K562 (cell line): Measurements from ENCODE around the gene SPATA31C1. TPM values are rescaled to one million over a fixed set of nuclear protein-coding genes. Genes with fewer than 3 reads are reported as not detected.

Experiments
- ATAC-seq: fragments of 200-7000 bp; cut with Tn5 transposase; 3 replicates; pipeline ENCODE4 v1.9.1; 2020; ENCODE audit warnings: moderate library complexity
- BruUV-seq: library from RNA; stranded (reverse); fragments of 400-500 nt; replicated peaks from 2 replicates; lab custom pipeline; 2021; lab: Mats Ljungman, UMichigan
- CTCF ChIA-PET: fragments of 300-600 bp; formaldehyde crosslinking; extraction: SDS; loops from one replicate; lab custom pipeline; 2021; ENCODE audit warnings: low intra/inter-chr PET ratio; lab: Yijun Ruan, JAX
- POLR2A ChIA-PET: fragments of 300-600, 350-650 bp; sonication (Branson Sonifier 250); formaldehyde crosslinking; extraction: SDS; loops from one replicate; lab custom pipeline; 2021; ENCODE audit warnings: antibody characterized with exemption, inconsistent platforms; lab: Yijun Ruan, JAX
- DNase-seq, 4 experiments: peaks; one replicate each; pipeline versions ENCODE4 v3.0.0 to v3.0.0-alpha.2; 2011 to 2018; ENCODE audit warnings: low spot score in 3 of 4, mixed read lengths in 3 of 4; ENCODE audit errors: extremely low read depth in 1 of 4
- FAIRE-seq: peaks from 2 replicates; lab custom pipeline; 2011; peaks lifted over from hg19 to GRCh38; lab: Jason Lieb, UNC
- H2AFZ ChIP-seq: 2 replicates; pipeline ENCODE4 v1.6.0; 2011; ENCODE audit warnings: low read depth, low read length, control low read depth, inconsistent platforms
- H3K27ac ChIP-seq: fragments of 200-600 bp; 3 replicates; pipeline ENCODE4 v1.8.0; 2011; ENCODE audit warnings: low read depth, mild to moderate bottlenecking, control low read depth, inconsistent platforms, low read length, moderate library complexity, mixed read lengths; ENCODE audit errors: extremely low read depth
- H3K27me3 ChIP-seq, 2 experiments: fragments of 300-600 bp in 1 of 2; 2 replicates in 1 of 2; 3 replicates in 1 of 2; pipeline versions ENCODE4 v1.6.0 to v1.8.0; 2011; ENCODE audit warnings: inconsistent platforms in 2 of 2, low read length in 2 of 2, mild to moderate bottlenecking in 1 of 2, mixed read lengths in 1 of 2, moderate library complexity in 1 of 2; ENCODE audit not compliant: control insufficient read depth in 2 of 2, insufficient read depth in 2 of 2
- H3K36me3 ChIP-seq: fragments of 300-600 bp; 3 replicates; pipeline ENCODE4 v1.8.0; 2011; ENCODE audit warnings: mild to moderate bottlenecking, low read length, inconsistent platforms; ENCODE audit not compliant: control insufficient read depth, insufficient read depth
- H3K4me1 ChIP-seq, 2 experiments: fragments of 200-600 bp in 1 of 2; replicated peaks in 1 of 2; 2 replicates in 1 of 2; 3 replicates in 1 of 2; pipeline versions ENCODE4 v1.5.1 to v1.8.0; 2011; ENCODE audit warnings: inconsistent platforms in 2 of 2, low read length in 2 of 2, mild to moderate bottlenecking in 1 of 2, mixed read lengths in 1 of 2, moderate library complexity in 1 of 2; ENCODE audit not compliant: control insufficient read depth in 2 of 2, insufficient read depth in 2 of 2
- H3K4me2 ChIP-seq: 2 replicates; pipeline ENCODE4 v1.6.1; 2011; ENCODE audit warnings: low read length, control low read depth, inconsistent platforms, mixed read lengths; ENCODE audit not compliant: insufficient read depth
- H3K4me3 ChIP-seq: fragments of 200-600 bp; sonication (generic), shearing (Covaris generic); 2 replicates; pipeline ENCODE4 v1.5.1; 2016; ENCODE audit warnings: control low read depth, inconsistent platforms
- H3K79me2 ChIP-seq: fragments of 200-600 bp; 3 replicates; pipeline ENCODE4 v1.8.0; 2011; ENCODE audit warnings: low read length, inconsistent platforms; ENCODE audit not compliant: control insufficient read depth, insufficient read depth
- H3K9ac ChIP-seq, 2 experiments: 2 replicates each; pipeline versions ENCODE4 v1.6.0 to v1.6.1; 2011; ENCODE audit warnings: low read depth in 2 of 2, low read length in 2 of 2, control low read depth in 1 of 2, inconsistent platforms in 1 of 2, mild to moderate bottlenecking in 1 of 2, mixed read lengths in 1 of 2; ENCODE audit not compliant: insufficient read depth in 1 of 2
- H3K9me1 ChIP-seq: one replicate; pipeline ENCODE4 v1.6.0; 2011; ENCODE audit warnings: inconsistent platforms, mild to moderate bottlenecking, low read length, moderate library complexity; ENCODE audit not compliant: control insufficient read depth, insufficient read depth
- H3K9me3 ChIP-seq: replicated peaks from 2 replicates; pipeline ENCODE4 v1.5.1; 2011; ENCODE audit warnings: low read depth, low read length, inconsistent platforms; ENCODE audit not compliant: control insufficient read depth, insufficient read depth
- H4K20me1 ChIP-seq: replicated peaks from 2 replicates; pipeline ENCODE4 v1.6.1; 2011; ENCODE audit warnings: low read length, inconsistent platforms, mixed read lengths; ENCODE audit not compliant: control insufficient read depth, insufficient read depth
- ADNP ChIP-seq: fragments of 200-800 bp; sonication (Bioruptor generic); IDR thresholded peaks from 2 replicates; pipeline ENCODE4 v1.6.1; 2016; ENCODE audit warnings: missing genetic modification characterization, missing compliant biosample characterization
- ELF4 ChIP-seq: fragments of 450-650 bp; formaldehyde crosslinking; IDR thresholded peaks from 2 replicates; pipeline ENCODE4 v1.4.0; 2022; ENCODE audit warnings: missing genetic modification characterization
- ETS2 ChIP-seq: IDR thresholded peaks from 2 replicates; pipeline ENCODE4 v1.6.1; 2016; ENCODE audit warnings: borderline replicate concordance, missing genetic modification characterization, mild to moderate bottlenecking, moderate library complexity, missing compliant biosample characterization; ENCODE audit not compliant: poor library complexity, severe bottlenecking
- KLF16 ChIP-seq: IDR thresholded peaks from 2 replicates; pipeline ENCODE4 v1.6.1; 2016; ENCODE audit warnings: antibody characterized with exemption
- NFE2 ChIP-seq: IDR thresholded peaks from 2 replicates; pipeline ENCODE4 v1.6.1; 2014; ENCODE audit warnings: antibody characterized with exemption, low read depth
- PYGO2 ChIP-seq: fragments of 450-650 bp; IDR thresholded peaks from 2 replicates; pipeline ENCODE4 v1.6.1; 2016; ENCODE audit warnings: mild to moderate bottlenecking, missing genetic modification characterization, moderate library complexity, missing compliant biosample characterization
- RHOXF2B ChIP-seq: fragments of 250-450 bp; sonication (Bioruptor Pico); conservative IDR thresholded peaks from 2 replicates; pipeline ENCODE4 v1.5.1; 2021
- SMAD1 ChIP-seq: fragments of 150-350 bp; IDR thresholded peaks from 2 replicates; pipeline ENCODE4 v1.6.1; 2014; ENCODE audit warnings: low read length, low read depth; ENCODE audit not compliant: partially characterized antibody
- SREBF2 ChIP-seq: sonication (generic); formaldehyde crosslinking; IDR thresholded peaks from 2 replicates; pipeline ENCODE4 v1.4.0; 2020; ENCODE audit warnings: mild to moderate bottlenecking, missing genetic modification reagents
- SRF ChIP-seq, 2 experiments: fragments of 250-450, 450-650 bp in 1 of 2; sonication (Bioruptor Pico) in 1 of 2; sonication (generic) in 1 of 2; formaldehyde crosslinking; IDR thresholded peaks; 2 replicates each; pipeline versions ENCODE4 v1.5.0 to v1.5.1; 2020 to 2022; ENCODE audit warnings: mild to moderate bottlenecking in 1 of 2, missing genetic modification reagents in 1 of 2
- ZNF586 ChIP-seq: fragments of 450-650 bp; formaldehyde crosslinking; conservative IDR thresholded peaks from 2 replicates; pipeline ENCODE4 v1.4.0; 2020; ENCODE audit warnings: mild to moderate bottlenecking, moderate library complexity
- WGBS: fragments of 100-300 bp; shearing (Covaris generic); methylation state at CpG from one replicate; pipeline ENCODE4 v1.1.6; 2016; ENCODE audit warnings: low coverage, mixed read lengths; ENCODE audit not compliant: insufficient coverage; ENCODE audit errors: missing lambda C conversion rate; 5-methylcytosine and 5-hydroxymethylcytosine counted together
- in situ Hi-C: fragments of 300-500 bp; cut with MboI; formaldehyde crosslinking; loops from 4 replicates; pipeline ENCODE4 v1.15.0; 2018; ENCODE audit warnings: inconsistent platforms, mixed read lengths
- intact Hi-C: fragments of 100-400 bp; cut with micrococcal nuclease; formaldehyde crosslinking; loops from 2 replicates; pipeline ENCODE4 v1.14.2; 2022
- polyA plus RNA-seq, 8 experiments: library from polyadenylated mRNA; depleted of rRNA in 4 of 8; stranded (reverse) in 5 of 8; unstranded in 3 of 8; fragments of >200 nt; fragmentation: Nextera tagmentation in 2 of 8; fragmentation: Illumina TruSeq in 1 of 8; extraction: Ambion mirVana in 2 of 8; extraction: Trizol in 1 of 8; gene quantifications; 2 replicates each; pipeline versions ENCODE4 v1.2.1 to v1.2.3, GENCODE V29; 2011 to 2014; ENCODE audit warnings: inconsistent platforms in 1 of 8, missing spikeins in 1 of 8
- total RNA-seq, 7 experiments: library from RNA; depleted of rRNA in 6 of 7; stranded (reverse); fragments of >200 nt in 6 of 7; fragmentation: Illumina TruSeq in 2 of 7; extraction: Trizol in 2 of 7; gene quantifications; 2 replicates each; pipeline versions ENCODE4 v1.2.1 to v1.2.3, GENCODE V29; 2011 to 2021; ENCODE audit warnings: low replicate concordance in 1 of 7
- TF ChIP-seq, protein P1 (sequence below): sonication (generic); formaldehyde crosslinking; IDR thresholded peaks from 2 replicates; pipeline ENCODE4 v1.8.0; 2023; ENCODE audit warnings: mild to moderate bottlenecking, missing genetic modification reagents
- TF ChIP-seq, protein P2 (sequence below): fragments of 250-450 bp; sonication (Bioruptor Pico); IDR thresholded peaks from 2 replicates; pipeline ENCODE4 v1.5.0; 2020; ENCODE audit warnings: mild to moderate bottlenecking
- TF ChIP-seq, protein P3 (sequence below): fragments of 450-650 bp; IDR thresholded peaks from 2 replicates; pipeline ENCODE4 v1.6.1; 2018; ENCODE audit not compliant: partially characterized antibody

The SPATA31C1 gene
- total and polyA plus RNA-seq, 9 of the 15 experiments (the other 6 are each of a cell fraction or from before 2014, with no cell fraction given): 0.03 to 0.15 (median 0.05) TPM; not detected in 3

DNA sequence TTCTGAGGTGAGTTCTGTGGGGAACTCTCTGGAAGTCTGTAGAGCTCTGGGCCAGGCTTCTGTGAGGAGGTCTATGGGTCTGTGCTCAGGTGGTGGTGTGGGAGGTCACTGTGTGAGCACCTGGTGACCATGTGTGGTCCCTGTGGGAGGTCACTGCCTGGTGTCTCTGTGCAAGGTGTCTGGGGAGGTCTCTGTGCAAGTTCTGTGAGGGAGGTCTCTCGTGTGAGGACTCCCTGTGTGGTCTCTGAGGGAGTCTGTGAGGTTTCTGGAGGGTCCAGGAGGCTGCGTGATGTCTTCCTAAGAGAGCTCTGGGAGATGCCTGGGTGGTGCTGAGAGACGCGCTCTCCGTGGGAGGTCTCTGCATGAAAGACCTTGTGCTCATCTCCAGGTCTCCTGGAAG is 41.1 kb upstream of the SPATA31C1 start:
- H2AFZ ChIP-seq: no peak overlapping the region
- intact Hi-C loops (no loop called here), in situ Hi-C loops (no loop called here)
- no peaks in the 10 kb centered on the region for H4K20me1 ChIP-seq
- DNase-seq (no peak), ATAC-seq (no peak), FAIRE-seq (no peak)
- H3K9ac ChIP-seq: no peak overlapping the region
- no TSS peak for BruUV-seq
- H3K9me3 ChIP-seq: no peaks in the 10 kb centered on the region
- H3K27ac ChIP-seq: no peak overlapping the region
- peaks cover 0 to 9% of the 10 kb centered on the region in 2 experiments; a peak in 2 of 5 replicates for H3K27me3 ChIP-seq
- no peak overlapping the region for H3K4me3 ChIP-seq
- no peaks in the 10 kb centered on the region for H3K9me1 ChIP-seq
- peaks cover 0 to 4% of the 10 kb centered on the region in 2 experiments; a peak in 3 of 5 replicates for H3K4me1 ChIP-seq
- ChIA-PET POLR2A (no interaction called here), CTCF (no interaction called here)
- WGBS: 44% methylated on average over 5 of the region's 5 CpGs
- no peaks in the 10 kb centered on the region for H3K79me2 ChIP-seq
- no peaks in the 10 kb centered on the region for H3K36me3 ChIP-seq
- no peak overlapping the region for H3K4me2 ChIP-seq
- no peak for TF ChIP-seq SMAD1
- TF ChIP-seq, protein P1, sequence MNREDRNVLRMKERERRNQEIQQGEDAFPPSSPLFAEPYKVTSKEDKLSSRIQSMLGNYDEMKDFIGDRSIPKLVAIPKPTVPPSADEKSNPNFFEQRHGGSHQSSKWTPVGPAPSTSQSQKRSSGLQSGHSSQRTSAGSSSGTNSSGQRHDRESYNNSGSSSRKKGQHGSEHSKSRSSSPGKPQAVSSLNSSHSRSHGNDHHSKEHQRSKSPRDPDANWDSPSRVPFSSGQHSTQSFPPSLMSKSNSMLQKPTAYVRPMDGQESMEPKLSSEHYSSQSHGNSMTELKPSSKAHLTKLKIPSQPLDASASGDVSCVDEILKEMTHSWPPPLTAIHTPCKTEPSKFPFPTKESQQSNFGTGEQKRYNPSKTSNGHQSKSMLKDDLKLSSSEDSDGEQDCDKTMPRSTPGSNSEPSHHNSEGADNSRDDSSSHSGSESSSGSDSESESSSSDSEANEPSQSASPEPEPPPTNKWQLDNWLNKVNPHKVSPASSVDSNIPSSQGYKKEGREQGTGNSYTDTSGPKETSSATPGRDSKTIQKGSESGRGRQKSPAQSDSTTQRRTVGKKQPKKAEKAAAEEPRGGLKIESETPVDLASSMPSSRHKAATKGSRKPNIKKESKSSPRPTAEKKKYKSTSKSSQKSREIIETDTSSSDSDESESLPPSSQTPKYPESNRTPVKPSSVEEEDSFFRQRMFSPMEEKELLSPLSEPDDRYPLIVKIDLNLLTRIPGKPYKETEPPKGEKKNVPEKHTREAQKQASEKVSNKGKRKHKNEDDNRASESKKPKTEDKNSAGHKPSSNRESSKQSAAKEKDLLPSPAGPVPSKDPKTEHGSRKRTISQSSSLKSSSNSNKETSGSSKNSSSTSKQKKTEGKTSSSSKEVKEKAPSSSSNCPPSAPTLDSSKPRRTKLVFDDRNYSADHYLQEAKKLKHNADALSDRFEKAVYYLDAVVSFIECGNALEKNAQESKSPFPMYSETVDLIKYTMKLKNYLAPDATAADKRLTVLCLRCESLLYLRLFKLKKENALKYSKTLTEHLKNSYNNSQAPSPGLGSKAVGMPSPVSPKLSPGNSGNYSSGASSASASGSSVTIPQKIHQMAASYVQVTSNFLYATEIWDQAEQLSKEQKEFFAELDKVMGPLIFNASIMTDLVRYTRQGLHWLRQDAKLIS (CRISPR knock-in tag): no peak
- TF ChIP-seq SREBF2 (CRISPR knock-in tag): no peak
- no peak for TF ChIP-seq SRF (CRISPR knock-in tag; IDR thresholded peaks at IDR 0.05)
- TF ChIP-seq ZNF586 (CRISPR knock-in tag): no peak
- TF ChIP-seq ETS2 (tag): no peak
- TF ChIP-seq, protein P2, sequence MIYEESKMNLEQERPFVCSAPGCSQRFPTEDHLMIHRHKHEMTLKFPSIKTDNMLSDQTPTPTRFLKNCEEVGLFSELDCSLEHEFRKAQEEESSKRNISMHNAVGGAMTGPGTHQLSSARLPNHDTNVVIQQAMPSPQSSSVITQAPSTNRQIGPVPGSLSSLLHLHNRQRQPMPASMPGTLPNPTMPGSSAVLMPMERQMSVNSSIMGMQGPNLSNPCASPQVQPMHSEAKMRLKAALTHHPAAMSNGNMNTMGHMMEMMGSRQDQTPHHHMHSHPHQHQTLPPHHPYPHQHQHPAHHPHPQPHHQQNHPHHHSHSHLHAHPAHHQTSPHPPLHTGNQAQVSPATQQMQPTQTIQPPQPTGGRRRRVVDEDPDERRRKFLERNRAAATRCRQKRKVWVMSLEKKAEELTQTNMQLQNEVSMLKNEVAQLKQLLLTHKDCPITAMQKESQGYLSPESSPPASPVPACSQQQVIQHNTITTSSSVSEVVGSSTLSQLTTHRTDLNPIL (CRISPR knock-in tag): no peak
- no peak for TF ChIP-seq KLF16
- no peak for TF ChIP-seq ADNP (tag)
- TF ChIP-seq PYGO2 (tag): no peak
- TF ChIP-seq ELF4: no peak
- no peak for TF ChIP-seq RHOXF2B (CRISPR knock-in tag)
- no peak for TF ChIP-seq NFE2
- TF ChIP-seq, protein P3, sequence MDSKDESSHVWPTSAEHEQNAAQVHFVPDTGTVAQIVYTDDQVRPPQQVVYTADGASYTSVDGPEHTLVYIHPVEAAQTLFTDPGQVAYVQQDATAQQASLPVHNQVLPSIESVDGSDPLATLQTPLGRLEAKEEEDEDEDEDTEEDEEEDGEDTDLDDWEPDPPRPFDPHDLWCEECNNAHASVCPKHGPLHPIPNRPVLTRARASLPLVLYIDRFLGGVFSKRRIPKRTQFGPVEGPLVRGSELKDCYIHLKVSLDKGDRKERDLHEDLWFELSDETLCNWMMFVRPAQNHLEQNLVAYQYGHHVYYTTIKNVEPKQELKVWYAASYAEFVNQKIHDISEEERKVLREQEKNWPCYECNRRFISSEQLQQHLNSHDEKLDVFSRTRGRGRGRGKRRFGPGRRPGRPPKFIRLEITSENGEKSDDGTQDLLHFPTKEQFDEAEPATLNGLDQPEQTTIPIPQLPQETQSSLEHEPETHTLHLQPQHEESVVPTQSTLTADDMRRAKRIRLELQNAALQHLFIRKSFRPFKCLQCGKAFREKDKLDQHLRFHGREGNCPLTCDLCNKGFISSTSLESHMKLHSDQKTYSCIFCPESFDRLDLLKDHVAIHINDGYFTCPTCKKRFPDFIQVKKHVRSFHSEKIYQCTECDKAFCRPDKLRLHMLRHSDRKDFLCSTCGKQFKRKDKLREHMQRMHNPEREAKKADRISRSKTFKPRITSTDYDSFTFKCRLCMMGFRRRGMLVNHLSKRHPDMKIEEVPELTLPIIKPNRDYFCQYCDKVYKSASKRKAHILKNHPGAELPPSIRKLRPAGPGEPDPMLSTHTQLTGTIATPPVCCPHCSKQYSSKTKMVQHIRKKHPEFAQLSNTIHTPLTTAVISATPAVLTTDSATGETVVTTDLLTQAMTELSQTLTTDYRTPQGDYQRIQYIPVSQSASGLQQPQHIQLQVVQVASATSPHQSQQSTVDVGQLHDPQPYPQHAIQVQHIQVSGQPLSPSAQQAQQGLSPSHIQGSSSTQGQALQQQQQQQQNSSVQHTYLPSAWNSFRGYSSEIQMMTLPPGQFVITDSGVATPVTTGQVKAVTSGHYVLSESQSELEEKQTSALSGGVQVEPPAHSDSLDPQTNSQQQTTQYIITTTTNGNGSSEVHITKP: no peak
